ENCODE data around the gene SHISA7.

Gene SHISA7

DNA sequence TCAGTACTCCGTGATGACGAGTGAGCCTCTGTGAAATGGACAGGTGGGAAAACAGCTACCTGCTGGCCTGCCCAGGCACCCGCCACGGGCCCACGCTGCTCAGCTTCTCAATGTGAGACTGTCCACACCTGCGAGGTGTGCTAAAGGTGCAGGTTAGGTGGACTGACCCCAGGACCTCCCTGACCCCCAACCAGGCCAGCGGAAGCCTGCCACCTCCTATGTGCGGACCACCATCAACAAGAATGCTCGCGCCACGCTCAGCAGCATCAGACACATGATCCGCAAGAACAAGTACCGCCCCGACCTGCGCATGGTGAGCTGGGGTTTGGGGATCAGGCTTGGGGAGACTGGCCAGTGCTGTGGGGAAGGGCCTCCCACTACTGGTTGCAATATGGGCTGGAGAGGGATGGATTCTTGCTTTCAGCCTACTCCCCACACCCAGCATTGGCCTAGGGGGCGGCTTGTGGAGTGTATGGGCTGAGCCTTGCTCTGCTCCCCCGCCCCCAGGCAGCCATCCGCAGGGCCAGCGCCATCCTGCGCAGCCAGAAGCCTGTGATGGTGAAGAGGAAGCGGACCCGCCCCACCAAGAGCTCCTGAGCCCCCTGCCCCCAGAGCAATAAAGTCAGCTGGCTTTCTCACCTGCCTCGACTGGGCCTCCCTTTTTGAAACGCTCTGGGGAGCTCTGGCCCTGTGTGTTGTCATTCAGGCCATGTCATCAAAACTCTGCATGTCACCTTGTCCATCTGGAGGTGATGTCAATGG is 55.2 kb downstream of the SHISA7 start:
- peaks cover 18% of the 10 kb centered on the region; the same call in 1 of the 2 replicates for H3K36me3 ChIP-seq (ENCODE audit: insufficient read depth)
- H3K79me2 ChIP-seq (ENCODE audit: insufficient read depth, low read depth), result peaks cover 34% of the 10 kb centered on the region
- H3K4me3 ChIP-seq (IDR thresholded peaks at IDR 0.05; ENCODE audit: insufficient read depth, low read depth, low read length), result no peak overlapping the region
- H3K27me3 ChIP-seq (ENCODE audit: insufficient read depth, low read depth), result no peaks in the 10 kb centered on the region
- TF ChIP-seq CTCF (conservative IDR thresholded peaks at IDR 0.05; ENCODE audit: low read depth, low read length), result no peak
- no peak overlapping the region for H3K27ac ChIP-seq
- peak overlapping the region; percentile 94 for H3K4me2 ChIP-seq
- H3K9ac ChIP-seq, result no peak overlapping the region
- H4K20me1 ChIP-seq (ENCODE audit: insufficient read depth), result peaks cover 34% of the 10 kb centered on the region
- peaks cover 29% of the 10 kb centered on the region for H3K4me1 ChIP-seq (ENCODE audit: low read depth, poor library complexity, severe bottlenecking)
- no peak overlapping the region for H2AFZ ChIP-seq (ENCODE audit: low read depth)

- no peak for TF ChIP-seq CTCF (conservative IDR thresholded peaks at IDR 0.05; ENCODE audit: low read depth, low read length)
- Histone ChIP-seq H3K4me2 (peak overlapping the region; percentile 94), H4K20me1 (ENCODE audit: insufficient read depth) (peaks cover 34% of the 10 kb centered on the region), H2AFZ (ENCODE audit: low read depth) (no peak overlapping the region), H3K4me3 (IDR thresholded peaks at IDR 0.05; ENCODE audit: insufficient read depth, low read depth, low read length) (peak overlapping the region; percentile 35), H3K27ac (no peak overlapping the region; the same call in 1 of the 2 replicates), H3K36me3 (ENCODE audit: insufficient read depth) (peaks cover 18% of the 10 kb centered on the region; the same call in 1 of the 2 replicates), H3K79me2 (ENCODE audit: insufficient read depth, low read depth) (peaks cover 44% of the 10 kb centered on the region), H3K4me1 (ENCODE audit: low read depth, poor library complexity, severe bottlenecking) (peaks cover 38% of the 10 kb centered on the region), H3K9ac (peak overlapping the region; percentile 77), H3K27me3 (ENCODE audit: insufficient read depth, low read depth) (no peaks in the 10 kb centered on the region)
These were observed 56.6 kb downstream of the SHISA7 start for GRCh38 chr19:55386493-55386971.

- peak within 1 kb of the TSS; percentile 96 for H3K4me2 ChIP-seq
- peak within 1 kb of the TSS; percentile 85 for H3K27ac ChIP-seq
- H3K27me3 ChIP-seq (ENCODE audit: insufficient read depth, low read depth), result no peaks in the 10 kb centered on the region
- H2AFZ ChIP-seq (ENCODE audit: low read depth), result peak within 1 kb of the TSS; percentile 60
- TF ChIP-seq CTCF (conservative IDR thresholded peaks at IDR 0.05; ENCODE audit: low read depth, low read length), result no peak
- H3K4me3 ChIP-seq (IDR thresholded peaks at IDR 0.05; ENCODE audit: insufficient read depth, low read depth, low read length), result peak within 1 kb of the TSS; percentile 35
- H3K9ac ChIP-seq, result peak within 1 kb of the TSS; percentile 77
- H3K36me3 ChIP-seq (ENCODE audit: insufficient read depth), result peaks cover 18% of the 10 kb centered on the region; the same call in 1 of the 2 replicates
- peaks cover 38% of the 10 kb centered on the region for H3K4me1 ChIP-seq (ENCODE audit: low read depth, poor library complexity, severe bottlenecking)
- H3K79me2 ChIP-seq (ENCODE audit: insufficient read depth, low read depth), result peaks cover 46% of the 10 kb centered on the region
- H4K20me1 ChIP-seq (ENCODE audit: insufficient read depth), result peaks cover 29% of the 10 kb centered on the region
These were observed 57.2 kb downstream of the SHISA7 start, which contains the start of gene RPL28 for GRCh38 chr19:55385724-55386492. Gene RPL28, plus strand, starts transcription at chr19:55385932. Its CDS starts 426 bp downstream, at chr19:55386358.

- Histone ChIP-seq H3K79me2 (ENCODE audit: insufficient read depth, low read depth) (peaks cover 48% of the 10 kb centered on the region), H3K4me3 (IDR thresholded peaks at IDR 0.05; ENCODE audit: insufficient read depth, low read depth, low read length) (no peak overlapping the region), H3K27ac (peak overlapping the region; percentile 85)
These were observed 58.0 kb downstream of the SHISA7 start for GRCh38 chr19:55384920-55385723.

More at GRCh38 chr19:55384920-55385723, 58.0 kb downstream of the SHISA7 start:
- Histone ChIP-seq H3K4me1 (ENCODE audit: low read depth, poor library complexity, severe bottlenecking) (peaks cover 38% of the 10 kb centered on the region), H3K9ac (peak overlapping the region; percentile 77), H3K27me3 (ENCODE audit: insufficient read depth, low read depth) (no peaks in the 10 kb centered on the region), H4K20me1 (ENCODE audit: insufficient read depth) (peaks cover 29% of the 10 kb centered on the region), H3K36me3 (ENCODE audit: insufficient read depth) (peaks cover 18% of the 10 kb centered on the region; the same call in 1 of the 2 replicates), H3K4me2 (peak overlapping the region; percentile 96), H2AFZ (ENCODE audit: low read depth) (peak overlapping the region; percentile 60)
- TF ChIP-seq CTCF (conservative IDR thresholded peaks at IDR 0.05; ENCODE audit: low read depth, low read length), result no peak
